Esophagus squamous epithelium (tissue), 5 donors: ENCODE measurements around the gene FAM72A. TPM values are rescaled to one million over a fixed set of nuclear protein-coding genes. Genes with fewer than 3 reads are reported as not detected.
"Not testable (repeated sequence)": the region's sequence is repeated elsewhere in the genome, so short reads cannot be mapped to it uniquely, and the experiment has no call there.

Experiments used
- DNase-seq: peaks from one replicate; lab custom pipeline; 2025; lab: John Stamatoyannopoulos, UW
- H3K27ac ChIP-seq, 4 donors: fragments of 200-600 bp; sonication (generic); one replicate each; pipeline ENCODE4 v1.5.1; 2016 to 2019; ENCODE audit warnings: mild to moderate bottlenecking in 1 of 4
- H3K27me3 ChIP-seq, 4 donors: fragments of 200-600 bp; sonication (generic); 1 replicate in 3 of 4; 2 replicates in 1 of 4; pipeline versions ENCODE4 v1.5.1 to v1.6.0; 2017 to 2021; ENCODE audit warnings: antibody characterized with exemption in 1 of 4
- H3K36me3 ChIP-seq, 3 donors: fragments of 200-600 bp; sonication (generic); one replicate each; pipeline ENCODE4 v1.5.1; 2016 to 2019
- H3K4me1 ChIP-seq, 3 donors: fragments of 200-600 bp; sonication (generic); one replicate each; pipeline ENCODE4 v1.5.1; 2017 to 2019
- H3K4me3 ChIP-seq, 4 donors: fragments of 200-600 bp; sonication (generic); 1 replicate in 3 of 4; 2 replicates in 1 of 4; pipeline ENCODE4 v1.5.1; 2016 to 2019; ENCODE audit warnings: mild to moderate bottlenecking in 2 of 4, moderate library complexity in 1 of 4
- H3K9me3 ChIP-seq, 3 donors: fragments of 200-600 bp; sonication (generic); one replicate each; pipeline ENCODE4 v1.5.1; 2016 to 2019
- WGBS, 2 donors: methylation state at CpG; one replicate each; pipeline ENCODE4 v1.1.5; 2018; 5-methylcytosine and 5-hydroxymethylcytosine counted together
- intact Hi-C: fragments of 100-400 bp; cut with DNase I; formaldehyde crosslinking; loops from one replicate; pipeline ENCODE4 v1.15.0; 2022
- total RNA-seq, 4 donors: library from RNA; depleted of rRNA; stranded (reverse); fragments of >200 nt; gene quantifications; one replicate each; pipeline ENCODE4 v1.1.0, GENCODE V29; 2016
- donor health status: DM: yes; HTN: yes; CAD: no.

Gene FAM72A
- total RNA-seq, 4 donors from 2014 or later = 2.5 to 4.2 (median 3.7) TPM; not detected in 1

DNA sequence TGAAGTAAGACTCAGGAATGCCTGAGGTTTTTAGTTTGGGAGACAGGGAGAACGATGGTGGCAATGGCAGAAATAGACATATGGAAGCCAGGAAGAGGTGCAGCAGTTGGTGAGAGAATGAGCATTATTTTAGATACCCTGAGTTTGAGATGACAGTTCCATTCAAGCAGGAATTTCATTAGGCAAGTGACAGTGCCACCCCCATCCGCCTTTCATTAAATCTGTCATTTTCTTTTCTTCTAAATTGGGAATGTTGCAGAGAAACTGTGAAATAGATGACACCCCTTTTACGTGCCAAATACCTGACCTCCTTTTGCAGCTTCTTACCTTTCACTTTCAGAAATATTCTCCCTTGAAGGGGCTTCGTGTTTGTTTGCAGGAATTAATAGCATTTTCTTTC lies 22.7 kb upstream of the FAM72A start:
- H3K36me3 ChIP-seq, H3K27ac ChIP-seq, H3K27me3 ChIP-seq, DNase-seq, H3K9me3 ChIP-seq, H3K4me3 ChIP-seq, intact Hi-C loops, H3K4me1 ChIP-seq: not testable (repeated sequence)
- 98 to 100% methylated on average over 2 to 4 of the region's 4 CpGs for WGBS, 2 donors

DNA sequence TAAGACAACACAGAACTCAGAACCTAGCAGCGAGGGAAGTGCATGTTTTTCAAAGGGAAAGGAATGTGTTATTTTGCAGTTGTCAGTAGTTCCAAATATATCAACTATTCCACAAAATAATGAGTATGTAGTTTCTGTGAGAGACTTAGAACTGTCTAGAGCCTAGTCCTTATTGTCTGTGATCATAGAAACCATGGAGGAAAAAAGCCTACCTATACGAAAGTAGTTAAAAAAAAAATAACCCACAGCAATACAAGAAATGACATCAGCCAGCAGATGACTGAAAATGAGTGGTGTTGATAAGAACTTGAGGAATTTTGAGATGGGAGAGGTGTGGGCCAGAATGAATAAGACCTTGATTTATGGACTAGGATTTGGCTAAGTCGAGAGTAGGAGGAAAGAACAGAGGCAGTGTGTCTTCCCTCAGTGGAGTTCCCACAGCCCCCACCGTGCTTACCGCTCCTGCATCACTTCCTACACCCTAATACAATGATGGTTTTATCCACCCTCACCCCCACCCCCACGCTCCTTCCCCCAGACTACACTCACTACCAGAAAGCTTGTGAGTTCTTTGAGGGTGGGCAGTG lies 21.6 kb upstream of the FAM72A start:
- H3K36me3 ChIP-seq, intact Hi-C loops, H3K27me3 ChIP-seq, DNase-seq, H3K27ac ChIP-seq, H3K4me3 ChIP-seq, H3K9me3 ChIP-seq: not testable (repeated sequence)
- WGBS, 2 donors = 74 to 94% methylated on average over 2 of the region's 6 CpGs
- peaks cover 0 to 10% (median 0%) of the 10 kb centered on the region in 3 donors for H3K4me1 ChIP-seq

DNA sequence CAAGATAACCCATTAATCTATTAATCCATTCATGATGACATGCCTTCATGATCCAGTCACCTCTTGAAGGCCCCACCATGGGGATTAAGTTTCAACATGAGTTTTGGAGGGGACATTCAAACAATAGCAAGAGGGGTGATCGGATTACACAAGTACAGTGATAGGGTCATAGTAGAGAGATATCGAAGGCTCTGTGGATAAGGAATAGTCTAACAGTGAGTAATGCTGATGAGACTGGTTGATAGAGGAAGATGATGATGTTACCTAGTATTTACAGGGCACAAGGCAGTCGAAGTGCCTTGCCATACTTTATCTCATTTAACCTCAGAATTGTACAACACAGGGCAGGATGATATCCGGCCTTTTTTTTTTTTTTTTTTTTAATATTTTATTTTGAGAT lies 18.9 kb upstream of the FAM72A start:
- no CpG with 5 or more reads among the region's 4 CpGs for WGBS, 2 donors
- intact Hi-C loops, H3K27me3 ChIP-seq, H3K36me3 ChIP-seq, H3K9me3 ChIP-seq, H3K4me1 ChIP-seq, DNase-seq, H3K4me3 ChIP-seq, H3K27ac ChIP-seq: not testable (repeated sequence)

DNA sequence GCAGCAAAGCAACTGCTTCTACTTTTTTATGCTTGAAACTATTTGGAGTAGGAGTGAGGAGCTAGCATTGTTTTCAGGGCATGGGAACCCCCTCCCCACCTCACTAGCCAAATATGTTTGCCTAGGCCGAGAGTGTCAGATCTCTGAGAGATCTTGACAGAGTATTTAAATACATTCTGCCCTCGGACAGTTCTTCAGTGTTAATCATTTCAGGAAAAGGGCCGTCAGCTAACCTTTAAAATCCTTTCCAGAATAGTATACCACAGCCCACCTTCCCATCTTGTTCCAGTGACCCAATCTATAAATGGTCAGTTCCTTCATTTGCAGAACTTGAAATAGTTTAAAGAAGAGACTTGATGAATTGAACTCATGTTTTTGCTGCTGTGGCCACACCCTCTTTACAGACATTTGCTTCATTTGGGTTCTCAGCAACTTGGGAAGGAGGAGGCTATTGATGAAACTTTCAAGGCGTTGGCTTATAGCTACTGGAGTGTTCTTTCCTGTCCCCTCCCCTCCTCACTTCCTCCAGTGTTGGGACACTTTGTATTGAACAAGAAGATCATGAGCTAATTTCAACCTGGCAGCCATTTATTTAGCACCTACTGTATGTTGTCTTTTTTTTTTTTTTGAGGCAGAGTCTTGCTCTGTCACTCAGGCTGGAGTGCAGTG lies 17.8 kb upstream of the FAM72A start:
- WGBS, 2 donors = 59 to 68% methylated on average over 4 of the region's 4 CpGs
- H3K27me3 ChIP-seq, H3K4me1 ChIP-seq, H3K9me3 ChIP-seq, DNase-seq, H3K4me3 ChIP-seq, H3K36me3 ChIP-seq, intact Hi-C loops: not testable (repeated sequence)
- peak overlapping the region in 2 of 4 donors; percentile 25 to 28 for H3K27ac ChIP-seq

DNA sequence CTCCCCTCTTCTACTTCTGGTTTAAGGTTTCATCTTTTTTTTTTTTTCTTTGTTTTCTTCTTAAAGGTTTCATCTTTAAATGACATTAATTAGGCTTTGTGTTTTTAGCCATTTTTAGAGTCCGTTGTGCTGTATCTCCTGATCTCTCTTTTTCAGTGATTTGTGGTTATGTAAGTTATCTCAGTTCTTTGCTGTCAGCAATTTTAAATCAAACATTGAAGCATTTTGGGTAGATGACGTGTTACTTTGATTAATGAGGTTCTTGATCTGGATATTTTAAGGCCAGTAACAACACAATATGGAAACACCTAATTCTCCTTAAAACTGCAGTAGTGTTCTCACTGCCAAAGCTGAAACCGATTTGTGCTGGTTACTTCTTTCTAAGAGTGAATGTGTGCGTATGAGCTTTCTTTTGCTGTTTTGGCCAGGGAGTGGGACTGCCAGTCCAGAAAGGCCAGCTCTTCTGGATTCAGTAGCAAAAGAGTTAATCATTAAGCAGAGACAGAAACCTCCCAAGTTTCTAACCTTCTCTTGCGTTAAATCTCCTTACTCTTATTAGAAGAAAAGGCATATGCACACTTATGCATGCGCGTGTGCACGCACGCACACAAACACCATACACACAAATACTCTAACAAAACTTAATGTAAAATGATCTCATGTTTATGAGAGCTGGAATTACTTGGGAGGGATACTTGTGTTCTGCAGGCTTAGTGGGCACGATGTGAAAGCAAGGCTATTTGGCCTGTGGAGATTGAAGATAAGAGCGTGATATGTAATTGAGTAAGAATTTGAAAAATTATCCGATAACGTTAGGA lies 17.1 kb upstream of the FAM72A start:
- H3K27me3 ChIP-seq, H3K36me3 ChIP-seq, H3K9me3 ChIP-seq, intact Hi-C loops, H3K4me1 ChIP-seq, DNase-seq, H3K4me3 ChIP-seq: not testable (repeated sequence)
- H3K27ac ChIP-seq = peak overlapping the region in 1 of 4 donors; percentile 28
- WGBS, 2 donors = 80 to 100% methylated on average over 1 to 3 of the region's 13 CpGs

DNA sequence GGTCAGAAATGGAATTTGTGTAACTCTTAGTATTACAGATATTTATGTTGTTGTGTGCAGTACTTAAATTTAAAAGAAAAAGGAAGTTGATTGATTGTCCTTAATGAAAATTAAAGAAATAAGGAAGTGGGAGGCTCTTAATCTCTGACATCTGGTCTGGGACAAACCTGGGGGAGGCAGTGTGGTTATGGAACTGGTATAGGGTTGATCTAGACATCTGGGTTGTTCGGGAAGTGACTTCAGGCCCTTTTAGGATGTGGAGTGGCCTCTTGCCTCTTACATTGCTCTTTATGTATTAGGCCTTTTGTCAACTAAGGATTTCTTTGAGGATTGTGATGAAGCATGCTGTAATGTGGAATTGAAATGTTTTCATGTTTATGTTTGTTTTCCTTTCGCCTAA lies 16.1 kb upstream of the FAM72A start:
- H3K27me3 ChIP-seq, H3K4me3 ChIP-seq, H3K9me3 ChIP-seq, intact Hi-C loops, DNase-seq, H3K27ac ChIP-seq, H3K4me1 ChIP-seq, H3K36me3 ChIP-seq: not testable (repeated sequence)
- WGBS, 2 donors = no CpG with 5 or more reads among the region's 2 CpGs

DNA sequence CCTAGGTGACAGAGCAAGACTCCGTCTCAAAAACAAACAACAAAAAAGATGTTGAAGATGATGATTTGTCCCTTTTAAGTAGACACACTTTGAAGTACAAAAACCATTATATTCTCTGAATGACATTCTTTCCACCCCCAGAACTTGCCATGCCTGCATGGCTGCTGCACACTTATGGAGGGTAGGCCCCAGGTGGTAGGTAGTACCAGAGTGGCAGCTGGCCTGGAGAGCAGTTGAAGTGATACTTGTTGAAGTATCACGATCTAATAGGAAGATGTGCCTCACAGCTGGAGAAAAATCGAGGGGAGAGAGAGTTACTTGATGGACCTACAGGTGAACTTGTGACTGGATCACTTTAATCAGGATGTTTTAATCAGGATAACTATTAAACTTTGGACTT lies 15.6 kb upstream of the FAM72A start:
- WGBS, 2 donors = 100% methylated on average over 2 of the region's 3 CpGs; no CpG with 5 or more reads in 1 of the 2 donors
- H3K36me3 ChIP-seq, intact Hi-C loops: not testable (repeated sequence)

DNA sequence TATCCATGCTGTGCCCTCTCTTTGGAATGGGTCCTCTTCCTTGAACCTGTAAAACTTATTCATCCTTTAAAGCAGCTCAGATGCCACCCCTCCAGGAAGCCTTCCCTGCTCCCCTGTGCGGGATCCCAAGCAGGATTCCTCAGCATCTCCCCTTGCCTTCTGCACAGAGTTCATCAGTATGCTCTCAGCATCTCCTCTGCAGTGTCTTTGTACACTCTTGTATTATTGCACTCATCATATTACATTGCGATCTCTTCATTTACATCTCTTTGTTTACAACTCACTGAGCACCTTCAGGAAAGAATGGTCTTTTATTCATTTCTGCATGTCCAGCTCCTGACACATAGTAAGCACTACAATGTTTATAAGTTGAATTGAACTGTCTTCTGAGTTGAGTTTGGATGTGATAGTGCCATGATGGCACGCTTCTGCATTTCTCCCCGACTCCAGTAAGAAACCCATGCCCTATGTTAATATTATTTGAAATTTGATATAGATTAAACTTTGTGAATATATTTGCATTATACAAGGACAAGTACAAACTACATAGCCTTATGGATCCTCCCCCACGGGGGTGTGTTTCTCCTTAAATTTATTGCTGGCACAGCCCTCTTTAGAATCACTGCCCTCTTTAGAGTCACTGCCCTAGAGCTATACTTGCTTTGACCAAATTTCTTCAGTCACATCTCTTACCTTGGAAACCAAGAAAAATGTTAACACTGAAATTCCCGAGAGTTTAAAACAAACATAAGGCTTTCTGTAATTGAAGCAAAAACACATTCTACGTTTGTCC lies 13.2 kb upstream of the FAM72A start:
- H3K27me3 ChIP-seq, H3K36me3 ChIP-seq, intact Hi-C loops, H3K4me1 ChIP-seq, H3K27ac ChIP-seq, H3K4me3 ChIP-seq, DNase-seq, H3K9me3 ChIP-seq: not testable (repeated sequence)
- 79 to 93% methylated on average over 2 to 4 of the region's 7 CpGs for WGBS, 2 donors

More for the DNA sequence above, 15.6 kb upstream of the FAM72A start:
- not testable (repeated sequence) for H3K9me3 ChIP-seq, H3K27me3 ChIP-seq, H3K4me1 ChIP-seq, H3K27ac ChIP-seq, DNase-seq, H3K4me3 ChIP-seq

DNA sequence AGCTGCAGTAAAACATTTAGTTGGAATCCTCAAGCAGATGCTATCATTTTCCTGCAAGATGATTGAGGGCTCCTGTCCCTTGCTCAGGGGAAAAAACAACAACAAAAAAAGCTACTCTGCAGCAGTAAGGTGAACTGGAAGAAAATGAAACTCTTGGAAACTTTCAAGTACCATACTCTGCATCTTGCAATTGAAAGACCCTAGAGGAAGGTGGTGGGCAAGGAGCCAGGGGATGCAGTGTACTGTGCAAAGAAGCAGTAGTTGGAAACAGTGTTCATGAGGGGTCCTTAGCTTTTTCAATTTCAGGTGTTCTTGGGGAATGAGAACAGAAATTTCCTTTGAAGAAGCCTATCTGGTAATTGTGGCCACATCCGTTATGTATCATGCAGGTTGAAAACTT lies 8.2 kb upstream of the FAM72A start:
- H3K9me3 ChIP-seq, H3K36me3 ChIP-seq, H3K27ac ChIP-seq, H3K4me3 ChIP-seq, H3K27me3 ChIP-seq, intact Hi-C loops, DNase-seq, H3K4me1 ChIP-seq: not testable (repeated sequence)
- WGBS, 2 donors = no CpG with 5 or more reads among the region's 1 CpG

DNA sequence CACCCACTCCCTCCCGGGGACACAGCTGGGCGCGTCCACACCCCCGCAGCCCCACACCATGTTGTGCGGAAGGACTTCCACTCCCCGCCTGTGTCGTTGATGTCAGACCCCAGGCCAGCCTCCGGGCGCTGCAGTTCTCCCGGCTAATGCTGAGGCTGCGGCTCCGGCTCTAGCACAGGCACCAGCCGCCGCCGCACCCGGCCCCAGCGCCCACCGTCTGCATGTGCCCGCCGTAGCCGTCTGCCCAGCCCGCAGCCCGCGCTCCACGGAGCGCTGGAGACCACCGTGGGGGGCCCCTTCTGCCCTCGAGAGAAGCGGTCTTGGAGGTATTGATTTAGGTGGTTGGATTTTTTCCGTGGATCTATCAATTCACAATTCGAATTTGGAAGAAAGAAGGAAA lies 2.9 kb upstream of the FAM72A start:
- H3K36me3 ChIP-seq, DNase-seq, intact Hi-C loops, H3K9me3 ChIP-seq, H3K27ac ChIP-seq, H3K27me3 ChIP-seq, H3K4me1 ChIP-seq: not testable (repeated sequence)
- H3K4me3 ChIP-seq = peak overlapping the region in 2 of 4 donors; percentile 33 to 55
- WGBS, 2 donors = no CpG with 5 or more reads among the region's 31 CpGs

DNA sequence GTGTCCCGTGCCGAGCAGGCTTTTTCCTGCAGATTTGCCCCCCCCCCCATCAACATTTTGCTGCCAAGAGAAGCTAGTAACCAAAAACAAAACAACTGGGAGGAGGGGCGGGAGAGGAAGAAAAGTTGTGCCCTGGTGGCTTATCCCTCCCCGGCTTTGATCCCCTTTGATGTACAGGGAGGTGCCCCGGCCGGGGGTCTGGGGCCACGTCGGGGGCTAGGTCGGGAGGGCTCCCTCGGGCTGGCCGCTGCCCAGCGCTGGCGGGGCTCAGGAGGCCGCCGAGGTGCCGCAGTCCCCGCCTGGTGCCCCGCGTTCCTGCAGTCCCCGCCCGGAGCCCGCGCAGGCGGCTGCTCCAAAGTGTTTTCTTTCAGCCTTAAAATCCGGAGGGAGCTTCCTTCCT lies 2.2 kb upstream of the FAM72A start:
- DNase-seq, H3K4me1 ChIP-seq, intact Hi-C loops, H3K9me3 ChIP-seq, H3K27me3 ChIP-seq, H3K36me3 ChIP-seq: not testable (repeated sequence)
- Histone ChIP-seq H3K4me3 (peak overlapping the region; percentile 38 to 69 (median 50)), H3K27ac (peak overlapping the region; percentile 60 to 84 (median 77))
- WGBS, 2 donors = no CpG with 5 or more reads among the region's 25 CpGs

DNA sequence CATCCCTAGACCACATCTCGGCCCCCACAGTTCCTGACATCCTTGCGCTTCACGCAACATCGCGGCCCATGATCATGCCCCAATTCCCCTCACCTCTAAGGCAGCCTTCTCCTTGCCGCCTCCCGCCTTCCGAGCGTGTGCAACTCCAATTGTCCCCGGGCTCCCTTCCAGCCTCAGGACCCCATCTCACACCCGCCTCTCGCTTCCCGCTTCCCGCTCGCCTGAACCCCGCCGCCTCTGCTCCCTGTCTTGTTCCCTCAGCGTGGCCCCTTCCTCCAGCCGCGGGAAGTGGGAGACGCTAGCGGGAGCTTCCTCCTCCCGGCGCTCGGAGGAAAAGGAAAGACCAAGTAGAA lies 1.5 kb upstream of the FAM72A start:
- DNase-seq = not testable (repeated sequence)

More for the DNA sequence above, 1.5 kb upstream of the FAM72A start:
- intact Hi-C loops, H3K36me3 ChIP-seq, H3K9me3 ChIP-seq, H3K4me1 ChIP-seq, H3K27me3 ChIP-seq: not testable (repeated sequence)
- no CpG with 5 or more reads among the region's 25 CpGs for WGBS, 2 donors
- Histone ChIP-seq H3K27ac (peak overlapping the region in 3 of 4 donors; percentile 68 to 77 (median 74)), H3K4me3 (peak overlapping the region; percentile 22 to 61 (median 52))
